DLD1 (cell line): ENCODE data around the gene AQP5.

ENCODE experiments used
- in situ Hi-C: cut with HindIII; loops from 2 replicates; pipeline ENCODE4 v1.10.0; 2017; ENCODE audit warnings: low sequenced_read_pairs

Gene AQP5

GRCh38 chr12:50006754-50007442 lies 45.2 kb downstream of the AQP5 start:
- in situ Hi-C loops, result no loop called here

GRCh38 chr12:50013361-50014147 lies 51.9 kb downstream of the AQP5 start:
- in situ Hi-C loops, result no loop called here

- in situ Hi-C loops, result no loop called here
Observed at GRCh38 chr12:50014342-50014741, 52.7 kb downstream of the AQP5 start.
